ENCODE measurements around the gene PID1. TPM values are rescaled to one million over a fixed set of nuclear protein-coding genes. Genes with fewer than 3 reads are reported as not detected.

PID1 gene
- total RNA-seq, 3 donors from 2014 or later, result 13.5 to 60.3 (median 42.0) TPM

DNA sequence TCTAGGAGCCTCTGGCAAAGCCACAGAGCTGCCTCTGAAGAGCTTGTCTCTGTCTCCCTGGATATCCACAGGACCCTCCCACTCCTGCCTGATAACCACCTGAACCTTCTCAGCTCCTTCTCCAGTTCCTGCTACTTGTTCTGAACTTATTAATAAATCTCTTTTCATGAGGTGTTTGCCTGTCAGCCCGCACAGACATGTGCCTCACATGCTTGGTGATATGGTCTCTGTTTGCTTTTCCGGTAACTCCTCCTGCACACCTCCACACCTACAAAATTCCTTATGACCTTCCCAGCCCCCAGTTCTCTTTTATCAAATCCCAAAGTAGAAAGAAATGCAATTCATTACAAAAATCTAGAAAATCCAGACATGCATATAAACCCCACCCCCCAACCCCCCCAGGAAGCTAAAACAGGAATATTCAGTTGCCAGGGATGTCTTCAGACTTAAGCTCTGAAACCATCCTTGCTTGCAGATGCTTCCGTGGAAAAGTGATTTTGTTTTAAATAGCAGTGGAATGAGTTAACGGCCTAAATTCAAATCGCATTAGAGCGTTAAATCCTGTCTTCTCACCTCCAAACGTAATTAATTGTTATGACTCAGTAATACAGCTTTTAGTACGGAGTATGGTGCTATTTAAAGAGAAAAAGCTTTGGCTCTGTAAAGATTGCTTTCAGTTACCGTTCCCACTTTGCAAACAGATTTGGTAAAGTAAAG, 2.1 kb upstream of the PID1 start:
- no peak for TF ChIP-seq POLR2A (IDR thresholded peaks at IDR 0.05)
- TF ChIP-seq CTCF (IDR thresholded peaks at IDR 0.05), result no peak
- no peak for TF ChIP-seq POLR2AphosphoS5 (IDR thresholded peaks at IDR 0.05)
- Histone ChIP-seq H3K4me1 (no peaks in the 10 kb centered on the region), H3K27me3 (no peaks in the 10 kb centered on the region), H3K9me3 (no peaks in the 10 kb centered on the region), H3K4me3 (peak overlapping the region; percentile 8 to 58 (median 32)), H3K36me3 (no peaks in the 10 kb centered on the region), H3K27ac (no peak overlapping the region)
- intact Hi-C loops (cut with DNase I; ENCODE audit: low total_unique reads), result no loop called here
- DNase-seq (ENCODE audit: low spot score in 2 of 2), result no peak

DNA sequence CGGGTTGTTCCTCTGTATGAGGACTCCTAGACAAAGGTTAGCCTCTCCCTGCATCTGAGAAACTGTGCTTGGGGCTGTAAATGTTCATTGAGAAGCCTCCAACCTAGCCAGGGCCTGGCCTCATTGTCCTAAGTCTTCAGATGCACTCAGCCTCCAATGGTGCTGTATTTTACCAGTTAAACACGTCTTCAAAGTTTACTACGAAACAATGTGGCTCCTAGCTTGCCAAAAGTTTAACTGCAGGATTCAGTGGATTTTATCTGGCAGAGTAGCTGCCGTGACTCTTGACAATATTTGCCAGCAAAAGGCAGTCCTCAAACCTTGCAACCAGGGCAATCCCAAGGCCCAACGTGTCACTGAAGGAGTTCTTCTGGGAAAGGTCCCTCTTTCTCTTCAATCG, 1.1 kb downstream of the PID1 start:
- TF ChIP-seq POLR2AphosphoS5 (IDR thresholded peaks at IDR 0.05) (no peak), CTCF (IDR thresholded peaks at IDR 0.05) (no peak), POLR2A (IDR thresholded peaks at IDR 0.05) (no peak)
- intact Hi-C loops (cut with DNase I; ENCODE audit: low total_unique reads), result no loop called here
- Histone ChIP-seq H3K27ac (peak overlapping the region in 1 of 2 donors; percentile 7), H3K27me3 (no peaks in the 10 kb centered on the region), H3K9me3 (no peaks in the 10 kb centered on the region), H3K4me1 (no peaks in the 10 kb centered on the region), H3K4me3 (peak overlapping the region; percentile 63 to 94 (median 84)), H3K36me3 (no peaks in the 10 kb centered on the region)
- DNase-seq (ENCODE audit: low spot score in 2 of 2), result no peak

- H3K4me1 ChIP-seq, result no peaks in the 10 kb centered on the region
- H3K27ac ChIP-seq, result no peak overlapping the region
- DNase-seq (ENCODE audit: low spot score in 2 of 2), result no peak
- no peaks in the 10 kb centered on the region for H3K27me3 ChIP-seq
- intact Hi-C loops (cut with DNase I; ENCODE audit: low total_unique reads), result no loop called here
- TF ChIP-seq POLR2A (IDR thresholded peaks at IDR 0.05) (no peak), POLR2AphosphoS5 (IDR thresholded peaks at IDR 0.05) (no peak), CTCF (IDR thresholded peaks at IDR 0.05) (no peak)
- no peaks in the 10 kb centered on the region for H3K9me3 ChIP-seq
- peak overlapping the region; percentile 63 to 94 (median 84) for H3K4me3 ChIP-seq
- no peaks in the 10 kb centered on the region for H3K36me3 ChIP-seq
These were observed 1.9 kb downstream of the PID1 start for GRCh38 chr2:229269146-229269545.

GRCh38 chr2:229268626-229269025, 2.5 kb downstream of the PID1 start:
- intact Hi-C loops (cut with DNase I; ENCODE audit: low total_unique reads), result no loop called here
- Histone ChIP-seq H3K9me3 (no peaks in the 10 kb centered on the region), H3K27me3 (no peaks in the 10 kb centered on the region), H3K4me3 (peak overlapping the region; percentile 63 to 94 (median 84)), H3K27ac (no peak overlapping the region), H3K36me3 (no peaks in the 10 kb centered on the region), H3K4me1 (no peaks in the 10 kb centered on the region)
- DNase-seq (ENCODE audit: low spot score in 2 of 2), result no peak
- TF ChIP-seq CTCF (IDR thresholded peaks at IDR 0.05) (no peak), POLR2AphosphoS5 (IDR thresholded peaks at IDR 0.05) (no peak), POLR2A (IDR thresholded peaks at IDR 0.05) (no peak)

- no peak for TF ChIP-seq POLR2AphosphoS5 (IDR thresholded peaks at IDR 0.05)
- no peak for TF ChIP-seq CTCF (IDR thresholded peaks at IDR 0.05)
- TF ChIP-seq POLR2A (IDR thresholded peaks at IDR 0.05), result no peak
- DNase-seq (ENCODE audit: low spot score in 2 of 2), result no peak
- peak overlapping the region in 1 of 3 donors; percentile 32 for H3K4me3 ChIP-seq
- intact Hi-C loops (cut with DNase I; ENCODE audit: low total_unique reads), result no loop called here
- H3K27me3 ChIP-seq, result no peaks in the 10 kb centered on the region
- H3K36me3 ChIP-seq, result no peaks in the 10 kb centered on the region
- H3K4me1 ChIP-seq, result no peaks in the 10 kb centered on the region
- peak overlapping the region in 1 of 2 donors; percentile 10 for H3K27ac ChIP-seq
- H3K9me3 ChIP-seq, result peaks cover 0 to 3% of the 10 kb centered on the region in 2 donors
These were observed 4.0 kb downstream of the PID1 start for GRCh38 chr2:229267080-229267479.
